GM19395 (cell line): ENCODE data around the gene RABAC1.

ENCODE experiments used
- ATAC-seq: cut with Tn5 transposase; IDR thresholded peaks from one replicate; pipeline ENCODE4 v1.9.1; 2021; ENCODE audit warnings: mild to moderate bottlenecking, moderate library complexity; ENCODE audit not compliant: unreplicated experiment

Gene RABAC1

DNA sequence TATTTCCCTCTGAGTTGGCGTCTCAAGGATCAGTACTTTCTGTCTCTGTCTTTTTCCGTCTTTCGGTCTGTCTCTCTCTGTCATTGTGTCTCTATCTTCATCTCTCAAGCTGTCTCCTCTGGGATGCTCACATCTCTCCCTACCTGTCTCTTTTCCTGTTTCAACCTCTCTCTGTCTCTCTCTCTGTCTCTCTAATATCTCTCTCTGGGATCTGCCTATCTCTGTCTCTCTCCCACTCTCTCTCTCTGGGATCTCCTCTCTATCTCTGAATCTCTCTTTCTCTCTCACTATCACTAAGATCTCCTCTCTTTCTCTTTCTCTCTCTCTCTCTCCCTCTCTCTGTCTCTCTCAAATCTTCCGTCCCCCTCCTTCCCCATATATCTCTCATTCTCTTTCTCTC is 30.9 kb upstream of the RABAC1 start:
- ATAC-seq = no peak

DNA sequence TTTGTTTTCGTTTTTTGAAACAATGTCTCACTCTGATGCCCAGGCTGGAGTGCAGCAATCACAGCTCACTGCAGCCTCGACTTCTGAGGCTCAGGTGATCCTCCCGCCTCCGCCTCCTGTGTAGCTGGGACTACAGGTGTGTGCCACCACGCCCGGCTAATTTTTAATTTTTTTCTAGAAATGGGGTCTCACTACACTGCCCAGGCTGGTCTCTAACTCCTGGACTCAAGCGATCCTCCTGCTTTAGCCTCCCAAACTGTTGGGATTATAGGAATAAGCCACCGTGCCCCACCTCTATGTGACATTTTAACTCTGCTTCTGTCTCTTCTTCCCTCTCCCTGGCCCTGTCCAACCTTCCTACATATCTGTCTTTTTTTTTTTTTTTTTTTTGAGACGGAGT is 29.8 kb upstream of the RABAC1 start:
- ATAC-seq = no peak

DNA sequence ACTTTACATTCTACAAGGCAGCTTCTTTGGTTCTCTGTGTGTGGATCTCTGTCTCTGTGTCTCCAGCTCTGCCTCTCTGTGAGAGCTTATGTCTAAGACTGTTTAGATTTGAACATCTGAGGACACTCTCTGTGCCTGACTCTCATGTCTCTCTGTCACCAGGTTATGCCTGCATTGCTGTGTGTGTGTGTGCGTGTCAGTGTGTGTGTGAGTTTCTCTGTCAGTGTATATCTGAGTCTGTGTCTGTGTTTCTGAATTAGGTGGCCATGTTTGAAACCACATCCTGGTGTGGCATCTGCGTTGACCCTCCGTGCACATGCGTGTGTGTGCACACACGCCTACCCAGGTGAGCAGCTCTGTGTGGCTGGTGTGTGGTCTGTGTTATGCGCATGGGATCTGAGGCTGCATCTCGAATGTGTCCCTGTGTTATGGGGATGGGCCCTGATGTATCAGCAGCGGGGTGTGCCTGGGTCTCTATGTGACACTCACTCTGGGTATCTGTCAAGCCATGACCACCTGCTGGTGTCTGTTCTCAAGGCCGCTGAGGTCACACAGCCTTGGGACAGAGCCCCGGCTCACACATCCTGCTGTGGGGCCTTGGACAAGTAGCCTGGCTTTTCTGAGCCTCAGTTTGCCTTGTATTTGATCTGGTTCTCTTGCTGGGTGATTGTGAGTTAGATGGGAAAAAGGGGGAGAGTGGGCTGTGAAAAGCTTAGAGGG is 28.2 kb upstream of the RABAC1 start:
- ATAC-seq = no peak

DNA sequence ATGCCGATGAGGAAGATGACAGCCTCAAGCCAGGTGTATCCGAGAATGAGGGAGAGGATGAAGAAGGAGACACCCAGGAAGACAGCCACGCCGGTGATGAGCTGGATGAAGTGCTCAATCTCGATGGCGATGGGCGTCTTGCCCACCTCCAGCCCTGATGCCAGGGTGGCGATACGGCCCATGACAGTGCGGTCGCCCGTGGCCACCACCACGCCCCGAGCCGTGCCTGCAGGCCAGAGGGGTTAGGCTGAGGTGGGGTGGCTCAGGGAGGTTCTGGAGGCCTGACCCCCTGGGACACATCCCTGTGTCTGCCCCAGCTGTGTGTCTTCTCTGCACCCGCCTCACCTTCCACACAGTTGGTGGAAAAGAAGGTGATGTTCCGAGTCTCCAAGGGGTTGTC is 25.8 kb upstream of the RABAC1 start:
- no peak for ATAC-seq

DNA sequence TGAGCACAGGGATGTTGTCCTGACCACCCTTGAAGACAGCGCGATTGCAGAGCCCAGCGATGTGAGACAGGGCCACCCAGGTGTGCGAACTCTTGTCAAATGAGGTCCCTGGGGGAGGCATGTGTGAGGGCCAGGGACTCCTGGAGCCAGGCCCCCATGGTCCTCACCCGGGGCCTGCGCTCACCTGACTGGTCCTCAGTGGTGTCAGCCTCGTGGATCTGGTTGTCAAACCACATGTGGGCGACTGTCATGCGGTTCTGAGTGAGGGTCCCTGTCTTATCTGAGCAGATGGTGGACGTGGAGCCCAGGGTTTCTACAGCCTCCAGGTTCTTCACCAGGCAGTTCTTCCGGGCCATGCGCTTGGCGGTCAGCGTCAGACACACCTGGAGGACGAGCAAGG is 22.6 kb upstream of the RABAC1 start:
- ATAC-seq = no peak

DNA sequence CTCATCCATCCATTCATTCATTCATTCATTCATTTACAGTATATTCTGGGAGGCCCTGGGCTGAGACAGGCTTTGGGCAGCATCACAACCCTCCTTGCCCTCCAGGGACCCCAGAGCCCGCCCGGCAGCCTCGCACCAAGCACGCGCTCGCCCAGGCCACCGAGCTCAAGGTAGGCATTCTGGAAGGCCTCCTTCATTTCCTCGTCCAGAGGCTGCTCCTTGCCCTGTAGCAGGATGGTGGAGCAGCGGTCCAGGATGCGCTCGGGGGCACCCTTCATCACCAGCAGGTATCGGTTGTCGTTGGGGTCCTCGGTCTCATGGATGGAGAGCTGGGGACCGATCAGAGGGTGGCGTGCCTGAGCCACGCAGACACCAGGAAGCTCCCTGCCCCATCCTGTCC is 19.3 kb upstream of the RABAC1 start:
- ATAC-seq = no peak

DNA sequence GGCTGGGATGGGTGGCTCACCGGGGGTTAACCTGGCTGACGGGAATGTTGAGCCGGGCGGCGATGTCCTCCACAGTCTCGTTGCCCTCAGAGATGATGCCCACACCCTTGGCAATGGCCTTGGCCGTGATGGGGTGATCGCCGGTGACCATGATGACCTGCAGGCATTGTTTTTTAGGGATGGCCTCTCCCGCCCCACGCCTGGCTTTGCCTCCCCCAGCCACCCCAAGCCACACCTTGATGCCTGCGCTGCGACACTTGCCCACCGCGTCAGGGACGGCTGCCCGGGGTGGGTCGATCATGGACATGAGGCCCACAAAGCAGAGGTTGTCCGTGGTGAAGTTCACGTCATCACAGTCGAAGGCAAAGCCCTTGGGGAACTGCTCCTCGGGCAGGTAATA is 18.8 kb upstream of the RABAC1 start:
- ATAC-seq = no peak

DNA sequence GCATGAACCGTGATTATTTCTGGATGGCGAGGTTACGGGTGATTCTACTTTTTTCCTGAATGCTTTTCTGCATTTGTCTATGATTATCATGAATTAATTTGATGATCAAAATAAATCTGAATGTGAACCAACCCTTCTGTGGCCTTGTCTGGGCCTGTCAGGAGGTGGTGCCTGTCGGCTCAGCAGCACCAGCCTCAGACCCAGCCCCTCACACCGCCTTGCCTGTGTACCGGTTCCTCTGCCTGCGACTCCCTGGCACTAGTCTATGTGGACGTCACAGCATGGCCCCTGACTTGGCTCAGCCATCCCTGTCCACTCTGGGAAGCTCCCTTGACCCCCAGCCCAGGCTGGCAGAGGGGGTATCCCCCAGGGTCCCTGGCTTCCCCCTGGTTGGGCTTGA is 15.5 kb upstream of the RABAC1 start:
- ATAC-seq = no peak

DNA sequence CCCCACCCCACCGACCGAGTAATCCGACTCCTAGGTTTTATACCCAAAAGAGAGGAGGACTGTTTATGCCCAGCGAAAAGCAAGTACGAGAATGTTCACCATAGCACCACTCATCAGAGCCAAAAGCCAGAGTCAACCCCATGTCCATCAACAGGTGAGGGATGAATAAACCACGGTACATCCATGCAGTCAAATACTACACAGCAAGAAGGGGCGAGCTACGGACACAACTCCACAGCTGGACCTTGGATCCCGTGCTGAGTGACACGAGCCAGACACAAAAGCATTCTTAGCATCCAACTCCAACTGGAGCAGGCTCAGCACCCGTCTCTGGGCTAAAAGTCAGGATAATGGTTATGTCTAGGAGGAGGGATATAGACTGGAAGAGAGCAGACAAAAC is 12.2 kb upstream of the RABAC1 start:
- no peak for ATAC-seq

DNA sequence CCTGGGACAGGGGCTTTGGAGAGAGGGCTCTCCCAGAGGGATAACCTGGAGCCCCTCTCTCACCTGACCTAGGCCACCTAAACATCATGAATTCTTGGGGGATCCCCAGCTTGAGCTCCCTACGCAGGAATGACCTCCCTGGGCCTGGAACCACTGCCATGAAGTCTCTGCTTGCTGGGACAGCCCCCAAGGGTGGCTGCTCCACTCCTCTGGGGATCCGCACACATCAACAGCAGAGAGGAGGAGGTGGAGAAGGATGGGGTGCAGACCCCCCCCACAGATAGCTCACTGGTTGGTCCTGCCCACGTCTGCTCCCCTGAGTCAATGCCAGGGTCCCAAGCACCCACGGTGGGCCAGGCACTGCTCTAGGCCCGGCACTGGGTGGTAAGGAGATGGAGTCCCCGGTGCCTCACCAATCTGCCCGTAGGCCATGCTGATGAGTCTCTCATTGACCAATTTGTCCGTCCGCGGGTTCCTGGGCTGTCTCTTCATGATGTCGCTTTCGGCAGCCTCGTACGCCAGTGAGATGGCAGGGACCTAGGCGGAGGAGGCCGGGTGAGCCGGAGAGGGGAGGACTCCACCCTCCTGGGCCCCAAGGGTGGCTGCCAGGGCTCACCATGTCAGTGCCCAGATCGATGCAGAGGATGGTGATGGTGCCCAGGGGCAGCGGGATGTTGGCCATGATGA is 10.8 kb upstream of the RABAC1 start:
- no peak for ATAC-seq

DNA sequence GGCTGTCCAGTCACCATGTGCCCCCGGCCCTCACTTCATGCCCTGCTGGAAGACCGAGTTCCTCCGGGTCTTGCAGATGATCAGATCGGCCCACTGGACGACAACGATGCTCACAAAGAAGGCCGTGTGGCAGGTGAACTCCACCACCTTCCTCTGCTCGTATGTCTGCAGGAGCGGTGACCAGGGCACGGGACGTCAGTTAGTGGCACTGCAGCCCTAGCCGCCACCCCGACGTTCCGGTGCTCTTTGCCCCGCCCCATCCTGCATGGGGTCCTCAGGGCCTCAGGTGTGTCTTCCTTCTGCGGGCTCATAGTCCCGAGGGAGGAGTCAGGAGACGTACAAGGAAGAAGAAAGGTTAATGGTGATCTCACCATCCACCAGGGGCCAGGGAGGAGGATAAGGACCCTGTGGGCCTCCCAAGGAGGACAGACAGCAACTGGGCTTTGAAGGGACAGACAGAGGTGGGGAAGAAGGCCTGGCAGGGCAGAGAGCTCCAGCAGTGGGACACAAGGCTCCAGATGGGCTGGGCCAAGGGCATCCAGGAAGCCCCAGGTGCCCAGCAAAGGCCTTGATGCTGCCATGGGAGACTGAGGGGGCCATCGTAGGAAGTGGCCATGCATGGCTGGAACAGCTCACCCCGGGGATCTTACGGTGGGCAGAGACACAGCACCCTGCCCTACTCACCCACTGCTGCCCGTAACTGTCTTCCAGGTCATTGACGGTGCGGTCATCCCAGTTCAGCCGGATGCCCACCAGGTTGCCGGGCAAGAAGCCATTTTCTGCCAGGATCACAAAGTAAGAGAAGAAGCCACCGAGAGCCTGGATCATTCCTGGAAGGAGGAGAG is 9.9 kb upstream of the RABAC1 start:
- ATAC-seq = no peak

DNA sequence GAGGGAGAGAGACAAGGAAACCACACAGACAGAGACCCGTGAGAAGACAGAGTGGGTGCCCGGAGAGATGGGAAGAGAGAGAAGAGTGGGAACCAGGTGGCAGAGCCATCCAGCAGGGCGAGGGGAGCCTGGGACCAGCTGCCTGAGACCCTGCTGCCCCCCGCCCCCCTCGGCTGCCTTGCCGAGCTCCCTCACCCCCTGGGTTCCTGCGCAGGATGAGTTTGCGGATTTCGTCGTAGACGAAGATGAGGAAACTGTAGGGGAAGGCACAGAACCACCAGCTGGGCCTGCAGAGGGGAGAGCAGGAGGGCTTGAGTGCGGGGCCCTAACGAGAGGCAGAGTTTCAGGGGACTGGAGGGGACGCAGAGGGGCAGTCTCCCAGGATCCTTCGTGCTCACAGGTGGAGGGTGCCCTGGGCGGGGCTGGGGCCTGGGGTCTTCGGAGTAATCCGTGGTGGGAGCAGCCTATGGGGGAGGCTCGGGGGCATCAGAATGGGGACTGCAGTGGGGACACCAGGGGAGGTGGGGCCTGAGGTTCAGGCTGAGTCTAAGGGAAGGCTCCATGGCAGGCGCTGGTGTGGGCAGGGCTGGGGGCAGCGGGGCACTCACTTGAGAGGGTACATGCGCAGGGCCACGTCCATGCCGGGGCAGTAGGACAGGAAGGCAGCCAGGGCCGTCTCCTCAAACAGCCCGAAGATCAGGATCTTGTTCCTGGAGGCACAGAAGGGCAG is 8.1 kb upstream of the RABAC1 start:
- ATAC-seq = no peak

DNA sequence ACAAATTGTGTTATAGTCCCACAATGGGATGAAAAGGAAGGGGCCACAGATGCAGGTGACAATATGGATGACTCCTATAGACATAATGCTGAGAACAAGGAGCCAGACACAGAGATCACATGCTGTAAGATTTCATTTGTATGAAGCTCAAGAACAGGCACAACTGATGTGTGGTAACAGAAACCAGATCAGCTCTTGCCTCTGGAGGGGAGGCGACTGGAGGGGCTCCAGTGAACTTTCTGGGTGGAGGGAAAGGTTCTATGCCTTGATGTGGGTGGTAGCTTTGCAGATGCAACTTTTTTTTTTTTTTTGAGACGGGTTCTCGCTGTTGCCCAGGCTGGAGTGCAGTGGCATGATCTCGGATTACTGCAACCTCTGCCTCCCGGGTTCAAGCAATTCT is 6.0 kb upstream of the RABAC1 start:
- no peak for ATAC-seq

DNA sequence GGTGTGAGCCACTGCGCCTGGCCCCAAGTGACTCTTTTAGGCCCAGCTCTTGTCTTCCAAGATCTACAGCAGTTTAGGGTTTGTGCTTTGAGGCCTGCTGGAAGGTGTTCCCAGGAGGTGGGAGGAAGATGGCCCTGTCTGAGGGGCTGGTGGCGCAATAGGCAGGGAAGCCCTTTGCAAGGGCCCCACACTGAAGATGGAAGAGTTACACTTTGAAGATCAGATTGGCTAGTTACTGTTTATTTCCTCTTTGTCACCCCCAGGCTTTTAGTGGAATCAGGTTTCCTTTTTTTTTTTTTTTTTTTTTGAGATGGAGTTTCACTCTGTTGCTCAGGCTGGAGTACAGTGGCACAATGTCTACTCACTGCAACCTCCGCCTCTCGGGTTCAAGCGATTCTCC is 1.9 kb upstream of the RABAC1 start:
- no peak for ATAC-seq

DNA sequence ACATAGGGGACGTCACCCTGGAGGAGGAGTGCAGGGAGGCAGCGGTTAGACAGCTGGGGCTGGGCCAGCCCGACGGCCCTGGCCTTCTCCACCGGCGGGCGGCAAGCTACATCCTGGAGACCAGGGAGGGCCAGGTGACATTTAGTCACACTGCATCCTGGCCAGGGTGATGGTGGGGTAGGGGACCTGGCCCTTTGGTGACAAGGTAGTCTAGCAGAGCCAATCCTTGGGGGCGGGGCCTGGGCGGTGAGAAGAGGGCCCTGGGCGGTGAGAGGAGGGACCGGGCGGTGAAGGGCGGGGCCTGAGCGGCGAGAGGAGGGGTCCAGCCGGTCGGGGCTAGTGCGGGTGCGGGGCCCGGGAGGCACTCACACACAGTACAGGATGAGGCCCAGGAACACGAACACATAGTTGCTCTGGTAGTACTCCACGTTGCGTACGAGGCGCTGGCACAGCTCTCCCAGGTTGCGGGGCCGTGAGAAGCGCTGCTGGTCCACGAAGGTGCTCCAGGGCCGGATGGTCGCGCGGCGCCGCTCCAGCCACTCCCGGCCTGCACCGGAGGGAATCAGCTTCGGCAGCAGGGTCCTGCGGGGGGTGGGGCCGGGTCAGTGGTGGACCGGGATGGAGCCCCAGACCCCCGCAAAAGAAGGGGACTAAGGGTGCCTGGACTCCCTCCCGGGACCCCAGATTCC is 610 bp downstream of the RABAC1 start:
- ATAC-seq = peak; percentile 63

DNA sequence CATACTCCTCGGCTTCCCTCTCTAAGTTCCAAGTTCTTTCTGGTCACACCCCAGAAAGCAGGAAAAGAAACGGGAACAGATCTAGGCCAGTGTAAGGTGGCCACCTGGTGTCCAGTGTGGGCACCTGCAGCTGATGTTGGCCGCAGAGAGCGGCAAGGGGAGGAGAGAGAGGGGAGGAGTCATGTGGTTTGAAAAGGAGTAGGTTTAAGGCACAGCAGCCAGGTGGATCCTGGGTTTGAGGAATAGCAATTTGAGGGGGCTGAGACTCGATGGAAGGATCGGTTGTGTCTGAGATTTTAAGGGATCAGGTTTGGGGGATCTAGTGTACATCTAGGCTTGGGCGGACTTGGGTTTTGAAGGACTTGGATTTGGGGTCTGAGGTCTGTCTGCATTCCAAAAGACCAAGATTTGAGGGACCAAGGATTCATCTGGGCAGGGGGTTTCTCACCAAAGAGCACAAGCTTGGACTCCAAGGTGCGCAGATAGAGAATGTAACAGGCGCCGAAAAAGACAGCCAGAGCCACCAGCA is 1.2 kb downstream of the RABAC1 start:
- ATAC-seq = no peak

DNA sequence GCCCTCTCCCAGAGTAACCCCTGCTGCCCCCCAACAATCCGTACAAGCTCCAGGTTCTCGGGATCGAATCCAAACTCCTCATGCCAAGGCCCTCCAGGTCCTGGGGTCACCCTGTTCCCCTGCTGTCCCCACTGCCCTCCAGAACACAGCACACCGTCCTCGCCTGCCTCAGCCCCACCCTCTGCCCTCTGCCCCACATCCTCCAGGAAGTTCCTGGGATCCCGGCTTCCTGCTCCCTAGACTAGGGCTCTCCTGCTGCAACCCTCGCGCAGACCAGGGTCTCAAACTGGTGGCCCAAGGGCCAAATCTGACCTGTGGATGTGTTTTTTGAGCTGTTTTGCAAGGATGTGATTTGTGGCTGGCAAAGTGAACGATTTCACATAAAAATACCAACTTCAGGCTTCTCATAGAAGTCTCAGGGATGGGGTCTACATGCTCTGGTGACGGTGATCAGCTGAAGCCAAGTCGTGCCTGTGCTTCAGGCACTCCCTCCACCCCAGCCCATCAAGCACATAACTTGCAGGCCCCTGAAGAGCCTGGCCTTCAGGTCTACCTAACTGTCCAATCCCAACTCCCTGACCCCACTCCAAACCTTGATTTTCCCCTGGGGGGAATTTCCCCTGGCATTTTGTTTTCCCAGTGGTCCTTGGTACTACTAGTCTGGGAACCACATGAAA is 1.8 kb downstream of the RABAC1 start:
- no peak for ATAC-seq

DNA sequence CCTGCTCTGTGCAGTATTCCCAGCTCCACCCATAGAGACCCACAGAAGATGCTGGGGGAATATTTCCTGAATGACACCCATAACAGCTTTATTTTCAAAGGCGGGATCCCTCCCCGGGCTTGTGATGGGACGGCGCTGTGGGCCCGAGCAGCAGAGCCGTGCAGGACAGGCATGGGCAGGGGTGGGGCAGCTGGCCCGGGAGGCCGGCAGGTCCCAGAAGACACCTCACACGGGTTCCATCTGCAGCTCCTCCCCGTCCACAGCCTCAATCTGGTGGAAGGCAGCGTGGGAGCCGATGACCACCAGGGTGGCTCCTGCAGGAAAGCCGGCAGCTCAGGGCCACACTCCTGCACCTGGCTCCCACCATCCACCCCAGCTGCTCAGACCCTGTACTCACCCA is 2.5 kb downstream of the RABAC1 start:
- no peak for ATAC-seq

DNA sequence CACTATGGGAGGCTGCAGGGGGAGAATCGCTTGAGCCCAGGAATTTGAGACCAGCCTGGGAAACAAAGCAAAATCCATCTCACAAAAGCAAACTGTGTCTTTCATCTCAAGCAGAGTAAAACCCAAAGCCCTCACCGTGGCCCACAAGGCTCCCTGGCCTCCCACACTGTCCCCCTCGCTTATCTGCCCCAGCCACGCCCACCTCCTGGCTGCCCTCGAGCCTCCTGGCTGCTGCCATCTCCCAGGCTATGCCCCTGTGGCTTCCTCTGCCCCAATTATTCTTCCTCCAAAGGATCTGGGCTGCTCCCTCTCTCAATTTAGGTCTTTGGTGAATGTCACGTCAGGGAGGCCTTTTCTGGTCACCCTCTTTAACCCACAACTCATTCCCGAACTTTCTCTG is 3.6 kb downstream of the RABAC1 start:
- no peak for ATAC-seq

DNA sequence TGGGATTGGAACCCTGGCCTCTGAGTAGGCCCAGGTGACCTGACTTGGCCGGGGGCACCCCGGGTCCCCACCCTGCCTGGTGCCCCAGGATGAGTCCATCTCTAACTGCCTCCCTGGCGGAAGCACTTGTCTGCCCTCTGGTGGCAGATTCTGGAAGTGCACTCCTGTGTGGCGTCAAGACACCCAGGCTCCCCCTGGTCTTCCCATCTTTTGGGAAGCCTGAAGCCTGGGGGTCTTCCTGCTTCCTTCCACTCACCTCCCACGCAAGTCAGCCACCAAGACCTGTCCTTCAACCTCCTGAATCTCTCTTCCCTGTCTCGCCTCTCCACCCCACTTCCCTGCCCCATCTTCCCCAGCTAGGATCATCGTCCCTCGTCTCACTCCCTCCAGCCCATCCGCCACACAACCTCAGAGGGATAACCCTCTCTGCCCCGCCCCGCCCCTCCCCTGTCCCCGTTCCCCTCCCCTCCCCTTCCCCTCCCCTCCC is 7.4 kb downstream of the RABAC1 start:
- ATAC-seq = no peak
